LNCaP clone FGC (cell line): ENCODE results near the gene CLEC10A.

Experiments used
- DNase-seq: peaks from one replicate; pipeline ENCODE4 v3.0.0-alpha.2; 2011; ENCODE audit warnings: low read depth
- H3K4me3 ChIP-seq: 2 replicates; pipeline ENCODE4 v1.5.1; 2011; ENCODE audit warnings: mild to moderate bottlenecking, low read depth, low read length, control low read depth
- TF ChIP-seq, protein P1 (sequence below): IDR thresholded peaks from 2 replicates; pipeline ENCODE4 v1.5.1; 2012; ENCODE audit warnings: mild to moderate bottlenecking; ENCODE audit not compliant: control insufficient read depth, insufficient read depth; ENCODE audit errors: extremely low read depth

CLEC10A gene

DNA sequence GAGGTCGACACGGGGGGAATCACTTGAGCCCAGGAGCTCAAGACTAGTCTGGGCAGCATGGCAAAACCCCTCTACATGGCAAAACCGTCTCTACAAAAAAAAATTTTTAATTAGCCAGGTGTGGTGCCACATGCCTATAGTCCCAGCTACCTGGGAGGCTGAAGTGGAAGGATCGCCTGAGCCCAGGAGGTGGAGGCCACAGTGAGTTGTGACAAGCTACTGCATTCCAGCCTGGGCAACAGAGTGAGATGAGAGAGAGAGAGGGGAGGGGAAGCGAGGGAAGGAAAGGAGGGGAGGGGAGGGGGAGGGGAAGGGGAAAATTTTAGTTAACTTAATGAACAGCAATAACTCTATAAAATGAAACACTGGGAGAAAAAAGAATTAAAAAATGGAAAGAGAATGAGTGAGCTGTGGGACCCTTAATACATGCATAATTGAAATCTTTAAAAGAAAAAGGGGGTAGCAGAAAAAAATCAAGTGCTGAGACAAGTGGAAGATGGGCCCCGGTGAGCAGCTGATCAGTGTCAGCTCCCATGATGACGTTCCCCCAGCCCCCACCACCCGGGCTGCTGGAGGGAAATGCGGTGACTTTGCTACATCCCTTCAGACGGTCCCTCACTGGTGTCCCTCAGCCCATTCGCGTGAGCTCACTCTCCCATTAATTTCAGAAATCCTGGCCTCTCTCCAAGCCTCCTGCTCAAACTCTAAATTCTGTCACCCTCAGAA is 31.9 kb upstream of the CLEC10A start:
- TF ChIP-seq, protein P1, sequence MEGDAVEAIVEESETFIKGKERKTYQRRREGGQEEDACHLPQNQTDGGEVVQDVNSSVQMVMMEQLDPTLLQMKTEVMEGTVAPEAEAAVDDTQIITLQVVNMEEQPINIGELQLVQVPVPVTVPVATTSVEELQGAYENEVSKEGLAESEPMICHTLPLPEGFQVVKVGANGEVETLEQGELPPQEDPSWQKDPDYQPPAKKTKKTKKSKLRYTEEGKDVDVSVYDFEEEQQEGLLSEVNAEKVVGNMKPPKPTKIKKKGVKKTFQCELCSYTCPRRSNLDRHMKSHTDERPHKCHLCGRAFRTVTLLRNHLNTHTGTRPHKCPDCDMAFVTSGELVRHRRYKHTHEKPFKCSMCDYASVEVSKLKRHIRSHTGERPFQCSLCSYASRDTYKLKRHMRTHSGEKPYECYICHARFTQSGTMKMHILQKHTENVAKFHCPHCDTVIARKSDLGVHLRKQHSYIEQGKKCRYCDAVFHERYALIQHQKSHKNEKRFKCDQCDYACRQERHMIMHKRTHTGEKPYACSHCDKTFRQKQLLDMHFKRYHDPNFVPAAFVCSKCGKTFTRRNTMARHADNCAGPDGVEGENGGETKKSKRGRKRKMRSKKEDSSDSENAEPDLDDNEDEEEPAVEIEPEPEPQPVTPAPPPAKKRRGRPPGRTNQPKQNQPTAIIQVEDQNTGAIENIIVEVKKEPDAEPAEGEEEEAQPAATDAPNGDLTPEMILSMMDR, result no peak
- DNase-seq, result no peak

GRCh38 chr17:7110617-7111306 is 30.7 kb upstream of the CLEC10A start:
- no peak for DNase-seq
- no peak overlapping the region for H3K4me3 ChIP-seq
- TF ChIP-seq, protein P1, result no peak

More for the DNA sequence above, 31.9 kb upstream of the CLEC10A start:
- H3K4me3 ChIP-seq, result no peak overlapping the region

GRCh38 chr17:7109461-7110322 is 29.6 kb upstream of the CLEC10A start:
- DNase-seq, result no peak
- no peak overlapping the region for H3K4me3 ChIP-seq
- TF ChIP-seq, protein P1, result no peak

DNA sequence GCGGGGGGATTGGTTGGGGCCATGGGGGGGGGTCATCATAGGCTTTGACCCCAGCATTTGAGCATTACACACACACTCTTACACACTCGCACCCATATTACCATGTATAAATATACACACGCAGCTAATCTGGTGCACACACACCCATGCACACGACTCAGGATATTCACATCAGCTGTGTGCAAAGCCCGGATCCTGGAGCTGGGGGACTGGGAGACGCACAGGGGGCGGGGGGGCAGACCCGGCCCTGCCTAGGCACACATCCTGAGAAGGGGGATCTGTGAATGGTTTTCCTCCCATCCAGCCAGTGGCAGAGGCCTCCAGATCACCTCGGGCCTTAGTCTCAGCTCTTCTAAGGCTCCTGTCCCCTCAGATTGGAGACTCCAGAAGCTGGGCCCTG is 28.9 kb upstream of the CLEC10A start:
- TF ChIP-seq, protein P1, result no peak

DNA sequence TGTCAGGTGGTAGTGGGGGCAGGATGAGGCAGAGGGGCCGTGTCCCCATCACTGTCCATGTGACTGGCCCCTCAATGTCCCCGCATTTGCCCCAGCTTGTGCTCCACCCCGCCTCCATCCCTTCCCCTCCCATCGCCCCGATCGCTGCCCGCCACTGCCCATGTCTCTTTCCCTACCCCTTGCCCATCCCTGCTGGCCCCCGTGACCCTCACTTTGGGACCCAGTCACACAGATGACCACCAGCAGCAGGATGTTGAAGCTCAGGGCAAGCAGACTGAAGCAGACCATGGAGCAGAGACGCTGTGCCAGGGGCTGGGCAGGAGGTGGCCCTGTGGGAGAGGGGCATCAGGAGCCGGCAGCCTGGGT is 28.5 kb upstream of the CLEC10A start:
- H3K4me3 ChIP-seq, result no peak overlapping the region
- TF ChIP-seq, protein P1, result no peak
- DNase-seq, result no peak

More for the DNA sequence above, 28.9 kb upstream of the CLEC10A start:
- no peak for DNase-seq
- no peak overlapping the region for H3K4me3 ChIP-seq

GRCh38 chr17:7107795-7108559 is 27.9 kb upstream of the CLEC10A start:
- TF ChIP-seq, protein P1, result no peak
- no peak for DNase-seq
- H3K4me3 ChIP-seq, result no peak overlapping the region
